SJCRH30 (cell line): ENCODE data around the gene SPHK2. TPM values are rescaled to one million over a fixed set of nuclear protein-coding genes. Genes with fewer than 3 reads are reported as not detected.
"Not testable (repeated sequence)": the region's sequence is repeated elsewhere in the genome, so short reads cannot be mapped to it uniquely, and the experiment has no call there.

Source experiments
- DNase-seq, 2 experiments: peaks; one replicate each; pipeline ENCODE4 v3.0.0-alpha.2; 2015 to 2020
- H3K27ac ChIP-seq: fragments of 250-450 bp; sonication (Bioruptor Pico); 2 replicates; pipeline ENCODE4 v1.5.1; 2020; ENCODE audit warnings: mild to moderate bottlenecking, moderate library complexity
- H3K27me3 ChIP-seq: fragments of 250-450 bp; sonication (Bioruptor Pico); 2 replicates; pipeline ENCODE4 v1.5.1; 2020; ENCODE audit warnings: mild to moderate bottlenecking, moderate library complexity
- H3K36me3 ChIP-seq: fragments of 250-450 bp; sonication (Bioruptor Pico); 2 replicates; pipeline ENCODE4 v1.5.1; 2020; ENCODE audit warnings: mild to moderate bottlenecking, moderate library complexity
- H3K4me1 ChIP-seq: fragments of 250-450 bp; sonication (Bioruptor Pico); 2 replicates; pipeline ENCODE4 v1.5.1; 2020; ENCODE audit warnings: mild to moderate bottlenecking, moderate library complexity
- H3K4me3 ChIP-seq: fragments of 250-450 bp; sonication (Bioruptor Pico); 2 replicates; pipeline ENCODE4 v1.5.1; 2020; ENCODE audit warnings: mild to moderate bottlenecking, moderate library complexity
- H3K9me3 ChIP-seq: fragments of 250-450 bp; sonication (Bioruptor Pico); replicated peaks from 2 replicates; pipeline ENCODE4 v1.5.1; 2020; ENCODE audit warnings: mild to moderate bottlenecking, moderate library complexity
- total RNA-seq: library from RNA; depleted of rRNA; stranded (reverse); fragments of >200 nt; shearing (Covaris generic); gene quantifications from 2 replicates; pipeline ENCODE4 v1.2.3, GENCODE V29; 2014; rRNA removed

The SPHK2 gene
- total RNA-seq, 1 experiment from 2014 or later = 17.4 TPM

DNA sequence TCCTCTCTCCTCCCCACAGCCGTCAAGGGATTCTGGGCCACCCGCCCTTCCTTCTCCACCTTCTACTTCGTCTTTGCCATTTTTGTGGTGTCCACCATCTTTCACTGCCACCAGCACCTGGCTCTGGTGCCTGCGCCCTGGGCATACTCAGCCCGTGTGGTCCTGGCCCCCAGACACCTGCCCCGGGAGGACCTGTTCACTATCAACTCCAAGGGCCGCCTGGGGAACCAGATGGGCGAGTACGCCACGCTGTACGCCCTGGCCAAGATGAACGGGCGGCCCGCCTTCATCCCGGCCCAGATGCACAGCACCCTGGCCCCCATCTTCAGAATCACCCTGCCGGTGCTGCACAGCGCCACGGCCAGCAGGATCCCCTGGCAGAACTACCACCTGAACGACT is 60.7 kb downstream of the SPHK2 start:
- peaks cover 38% of the 10 kb centered on the region for H3K4me1 ChIP-seq
- H3K9me3 ChIP-seq, H3K27ac ChIP-seq, DNase-seq, H3K4me3 ChIP-seq, H3K27me3 ChIP-seq: not testable (repeated sequence)
- peaks cover 11% of the 10 kb centered on the region; the same call in 1 of the 2 replicates for H3K36me3 ChIP-seq

Other genes with a start within 250 kb of the SPHK2 start
- gene KDELR1, start 228.0 kb upstream of the SPHK2 start, total RNA-seq = 105 and 119 TPM in 2 replicates
- 0.03 TPM in 1 of 2 replicates, not detected in the other for gene GRIN2D, start 225.8 kb upstream of the SPHK2 start, total RNA-seq
- gene GRWD1, start 173.5 kb upstream of the SPHK2 start, total RNA-seq = 40.4 and 44.6 TPM in 2 replicates
- gene KCNJ14, start 163.9 kb upstream of the SPHK2 start, total RNA-seq = 0.41 and 0.57 TPM in 2 replicates
- gene CYTH2, start 150.1 kb upstream of the SPHK2 start, total RNA-seq = 25.0 and 29.0 TPM in 2 replicates
- gene LMTK3, start 107.7 kb upstream of the SPHK2 start, total RNA-seq = not detected in 2 replicates
- gene SULT2B1, start 67.3 kb upstream of the SPHK2 start, total RNA-seq = 0.26 TPM in 1 of 2 replicates, not detected in the other
- gene SPACA4, start 12.8 kb upstream of the SPHK2 start, total RNA-seq = not detected in 2 replicates
- gene FAM83E, start 4.4 kb upstream of the SPHK2 start, total RNA-seq = 1.9 and 3.3 TPM in 2 replicates
- gene RPL18, start 328 bp upstream of the SPHK2 start, total RNA-seq = 1,609 and 2,008 TPM in 2 replicates
- gene DBP, start 17.9 kb downstream of the SPHK2 start, total RNA-seq = 23.9 and 24.4 TPM in 2 replicates
- 10.7 and 11.8 TPM in 2 replicates for gene CA11, start 26.7 kb downstream of the SPHK2 start, total RNA-seq
- 151 and 155 TPM in 2 replicates for gene NTN5, start 53.5 kb downstream of the SPHK2 start, total RNA-seq
- 0.08 and 0.30 TPM in 2 replicates for gene FUT2, start 76.5 kb downstream of the SPHK2 start, total RNA-seq
- 19.5 and 24.5 TPM in 2 replicates for gene MAMSTR, start 100.2 kb downstream of the SPHK2 start, total RNA-seq
- gene RASIP1, start 121.1 kb downstream of the SPHK2 start, total RNA-seq = 0.99 and 1.5 TPM in 2 replicates
- not detected in 2 replicates for gene IZUMO1, start 127.4 kb downstream of the SPHK2 start, total RNA-seq
- not detected in 2 replicates for gene FUT1, start 133.1 kb downstream of the SPHK2 start, total RNA-seq
- not detected in 2 replicates for gene FGF21, start 136.0 kb downstream of the SPHK2 start, total RNA-seq
- 31.7 and 36.0 TPM in 2 replicates for gene BCAT2, start 191.5 kb downstream of the SPHK2 start, total RNA-seq
- gene HSD17B14, start 217.0 kb downstream of the SPHK2 start, total RNA-seq = not detected in 2 replicates
- gene PLEKHA4, start 249.1 kb downstream of the SPHK2 start, total RNA-seq = 19.3 and 26.6 TPM in 2 replicates